DND-41 (cell line): ENCODE data around the gene TRIM69.
"Not testable (repeated sequence)": the region's sequence is repeated elsewhere in the genome, so short reads cannot be mapped to it uniquely, and the experiment has no call there.

Experiments used
- ATAC-seq: fragments of 200-7000 bp; cut with Tn5 transposase; 3 replicates; pipeline ENCODE4 v1.9.1; 2021; ENCODE audit warnings: low read depth; ENCODE audit not compliant: insufficient read depth
- DNase-seq: peaks from one replicate; pipeline ENCODE4 v3.0.0-alpha.2; 2020
- H2AFZ ChIP-seq: 2 replicates; pipeline ENCODE4 v1.6.0; 2012; ENCODE audit warnings: low read depth, low read length
- H3K27ac ChIP-seq: 2 replicates; pipeline ENCODE4 v1.5.1; 2012; ENCODE audit warnings: low read length, inconsistent platforms
- H3K27me3 ChIP-seq: fragments of 200-600 bp; sonication (generic); 2 replicates; pipeline ENCODE4 v1.6.0; 2012; ENCODE audit warnings: low read length, mild to moderate bottlenecking, inconsistent platforms; ENCODE audit not compliant: insufficient read depth, poor library complexity
- H3K36me3 ChIP-seq: 2 replicates; pipeline ENCODE4 v1.5.1; 2012; ENCODE audit warnings: low read length, inconsistent platforms; ENCODE audit not compliant: insufficient read depth
- H3K4me1 ChIP-seq: 2 replicates; pipeline ENCODE4 v1.5.1; 2012; ENCODE audit warnings: mild to moderate bottlenecking, low read length; ENCODE audit not compliant: insufficient read depth
- H3K4me2 ChIP-seq: 2 replicates; pipeline ENCODE4 v1.6.0; 2012; ENCODE audit warnings: mild to moderate bottlenecking, moderate library complexity, low read length, inconsistent platforms; ENCODE audit not compliant: insufficient read depth
- H3K4me3 ChIP-seq, 2 experiments: fragments of 200-600 bp in 1 of 2; shearing (Covaris generic) in 1 of 2; 2 replicates each; pipeline ENCODE4 v1.5.1; 2012 to 2016; ENCODE audit warnings: inconsistent platforms in 2 of 2, low read length in 2 of 2, mild to moderate bottlenecking in 2 of 2, low read depth in 1 of 2, moderate library complexity in 1 of 2
- H3K79me2 ChIP-seq: 2 replicates; pipeline ENCODE4 v1.6.0; 2012; ENCODE audit warnings: low read length, inconsistent platforms; ENCODE audit not compliant: insufficient read depth
- H3K9ac ChIP-seq: 2 replicates; pipeline ENCODE4 v1.6.0; 2012; ENCODE audit warnings: low read depth, mild to moderate bottlenecking, inconsistent platforms, low read length, moderate library complexity
- H3K9me3 ChIP-seq: 2 replicates; pipeline ENCODE4 v1.5.1; 2012; ENCODE audit warnings: low read length, moderate library complexity, mild to moderate bottlenecking, inconsistent platforms; ENCODE audit not compliant: insufficient read depth, severe bottlenecking
- H4K20me1 ChIP-seq: 2 replicates; pipeline ENCODE4 v1.6.0; 2012; ENCODE audit warnings: low read length; ENCODE audit not compliant: insufficient read depth
- CTCF ChIP-seq: IDR thresholded peaks from 2 replicates; pipeline ENCODE4 v1.5.1; 2012; ENCODE audit warnings: borderline replicate concordance, low read length, moderate library complexity, mild to moderate bottlenecking; ENCODE audit not compliant: poor library complexity, severe bottlenecking; ENCODE audit errors: extremely low read depth
- EZH2 ChIP-seq: IDR thresholded peaks from 3 replicates; pipeline ENCODE4 v1.6.1; 2012; ENCODE audit warnings: borderline replicate concordance, low read depth, mild to moderate bottlenecking, moderate library complexity, low read length, inconsistent platforms; ENCODE audit not compliant: severe bottlenecking

Gene TRIM69

GRCh38 chr15:44738340-44738984, 2.1 kb downstream of the TRIM69 start:
- ATAC-seq (peak; percentile 27; the same call in 1 of the 3 replicates), DNase-seq (no peak)
- peak; percentile 77 for TF ChIP-seq CTCF
- no peak for TF ChIP-seq EZH2
- Histone ChIP-seq H3K9me3 (no peaks in the 10 kb centered on the region), H3K27ac (no peak overlapping the region), H3K79me2 (no peaks in the 10 kb centered on the region), H3K9ac (no peak overlapping the region), H3K4me3 (no peak overlapping the region), H2AFZ (no peak overlapping the region), H3K4me1 (0 out of 2 replicates have a peak, but pooled peaks cover 3% of the 10 kb centered on the region), H3K36me3 (no peaks in the 10 kb centered on the region), H3K4me2 (no peak overlapping the region), H3K27me3 (no peaks in the 10 kb centered on the region), H4K20me1 (no peaks in the 10 kb centered on the region)

DNA sequence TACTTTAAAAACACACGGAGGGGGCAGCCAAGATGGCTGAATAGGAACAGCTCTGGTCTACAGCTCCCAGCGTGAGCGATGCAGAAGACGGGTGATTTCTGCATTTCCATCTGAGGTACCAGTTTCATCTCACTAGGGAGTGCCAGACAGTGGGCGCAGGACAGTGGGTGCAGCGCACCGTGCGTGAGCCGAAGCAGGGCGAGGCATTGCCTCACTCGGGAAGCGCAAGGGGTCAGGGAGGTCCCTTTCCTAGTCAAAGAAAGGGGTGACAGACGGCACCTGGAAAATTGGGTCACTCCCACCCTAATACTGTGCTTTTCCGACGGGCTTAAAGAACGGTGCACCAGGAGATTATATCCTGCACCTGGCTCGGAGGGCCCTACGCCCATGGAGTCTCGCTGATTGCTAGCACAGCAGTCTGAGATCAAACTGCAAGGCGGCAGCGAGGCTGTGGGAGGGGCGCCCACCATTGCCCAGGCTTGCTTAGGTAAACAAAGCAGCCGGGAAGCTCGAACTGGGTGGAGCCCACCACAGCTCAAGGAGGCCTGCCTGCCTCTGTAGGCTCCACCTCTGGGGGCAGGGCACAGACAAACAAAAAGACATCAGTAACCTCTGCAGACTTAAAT, 3.0 kb downstream of the TRIM69 start:
- H3K4me2 ChIP-seq, H3K9me3 ChIP-seq, H3K4me1 ChIP-seq, H3K27me3 ChIP-seq, H3K4me3 ChIP-seq, H3K27ac ChIP-seq, H3K79me2 ChIP-seq, H3K36me3 ChIP-seq, H3K9ac ChIP-seq, H2AFZ ChIP-seq, H4K20me1 ChIP-seq, DNase-seq, ATAC-seq: not testable (repeated sequence)

DNA sequence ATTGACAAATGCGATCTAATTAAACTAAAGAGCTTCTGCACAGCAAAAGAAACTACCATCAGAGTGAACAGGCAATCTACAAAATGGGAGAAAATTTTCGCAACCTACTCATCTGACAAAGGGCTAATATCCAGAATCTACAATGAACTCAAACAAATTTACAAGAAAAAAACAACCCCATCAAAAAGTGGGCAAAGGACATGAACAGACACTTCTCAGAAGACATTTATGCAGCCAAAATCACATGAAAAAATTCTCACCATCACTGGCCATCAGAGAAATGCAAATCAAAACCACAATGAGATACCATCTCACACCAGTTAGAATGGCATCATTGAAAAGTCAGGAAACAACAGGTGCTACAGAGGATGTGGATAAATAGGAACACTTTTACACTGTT, 7.1 kb downstream of the TRIM69 start:
- not testable (repeated sequence) for H4K20me1 ChIP-seq, H2AFZ ChIP-seq, H3K27me3 ChIP-seq, H3K9me3 ChIP-seq, H3K4me2 ChIP-seq, H3K4me1 ChIP-seq, ATAC-seq, H3K36me3 ChIP-seq, H3K4me3 ChIP-seq, DNase-seq, H3K9ac ChIP-seq, H3K79me2 ChIP-seq, H3K27ac ChIP-seq

- ATAC-seq (no peak), DNase-seq (no peak)
- Histone ChIP-seq H3K36me3 (no peaks in the 10 kb centered on the region), H3K27ac (no peak overlapping the region), H3K9me3 (peaks cover 2% of the 10 kb centered on the region), H2AFZ (no peak overlapping the region), H3K4me3 (no peak overlapping the region), H3K79me2 (no peaks in the 10 kb centered on the region), H3K27me3 (no peaks in the 10 kb centered on the region), H3K4me1 (no peaks in the 10 kb centered on the region), H4K20me1 (no peaks in the 10 kb centered on the region), H3K4me2 (no peak overlapping the region), H3K9ac (no peak overlapping the region)
- TF ChIP-seq EZH2, result no peak
- no peak for TF ChIP-seq CTCF
Observed at GRCh38 chr15:44753345-44753744, 17.0 kb downstream of the TRIM69 start.
